K562 (cell line): Measurements from ENCODE around the gene KIF3A. TPM values are rescaled to one million over a fixed set of nuclear protein-coding genes. Genes with fewer than 3 reads are reported as not detected.

Source experiments
- CC2D1A ChIP-seq: fragments of 450-650 bp; IDR thresholded peaks from 2 replicates; pipeline ENCODE4 v1.6.1; 2017; ENCODE audit warnings: mild to moderate bottlenecking
- CGGBP1 ChIP-seq: fragments of 250-450 bp; sonication (Bioruptor Pico); IDR thresholded peaks from 2 replicates; pipeline ENCODE4 v1.9.0; 2021; ENCODE audit warnings: mild to moderate bottlenecking
- IRF9 ChIP-seq: fragments of 450-650 bp; IDR thresholded peaks from 2 replicates; pipeline ENCODE4 v1.6.1; 2016; ENCODE audit warnings: missing biosample characterization, missing genetic modification characterization
- KHSRP ChIP-seq: fragments of 450-650 bp; IDR thresholded peaks from 2 replicates; pipeline ENCODE4 v1.6.1; 2017
- PATZ1 ChIP-seq: fragments of 250-450 bp; sonication (Bioruptor Pico); IDR thresholded peaks from 2 replicates; pipeline ENCODE4 v1.5.0; 2020; ENCODE audit warnings: mild to moderate bottlenecking, borderline replicate concordance
- SUPT5H ChIP-seq: fragments of 450-650 bp; IDR thresholded peaks from 2 replicates; pipeline ENCODE4 v1.6.1; 2016
- TAF7 ChIP-seq: fragments of 450-650 bp; IDR thresholded peaks from 2 replicates; pipeline ENCODE4 v1.6.1; 2016; ENCODE audit warnings: missing genetic modification characterization, missing compliant biosample characterization
- polyA plus RNA-seq, 8 experiments: library from polyadenylated mRNA; depleted of rRNA in 4 of 8; stranded (reverse) in 5 of 8; unstranded in 3 of 8; fragments of >200 nt; fragmentation: Nextera tagmentation in 2 of 8; fragmentation: Illumina TruSeq in 1 of 8; extraction: Ambion mirVana in 2 of 8; extraction: Trizol in 1 of 8; gene quantifications; 2 replicates each; pipeline versions ENCODE4 v1.2.1 to v1.2.3, GENCODE V29; 2011 to 2014; ENCODE audit warnings: inconsistent platforms in 1 of 8, missing spikeins in 1 of 8
- total RNA-seq, 7 experiments: library from RNA; depleted of rRNA in 6 of 7; stranded (reverse); fragments of >200 nt in 6 of 7; fragmentation: Illumina TruSeq in 2 of 7; extraction: Trizol in 2 of 7; gene quantifications; 2 replicates each; pipeline versions ENCODE4 v1.2.1 to v1.2.3, GENCODE V29; 2011 to 2021; ENCODE audit warnings: low replicate concordance in 1 of 7
- TF ChIP-seq, protein P1 (sequence below), 2 experiments: fragments of 150-350 bp in 1 of 2; IDR thresholded peaks; 2 replicates each; pipeline ENCODE4 v1.6.1; 2012 to 2016; ENCODE audit warnings: low read depth in 2 of 2, low read length in 2 of 2, mild to moderate bottlenecking in 1 of 2, moderate library complexity in 1 of 2

The KIF3A gene
- total and polyA plus RNA-seq, 9 of the 15 experiments (the other 6 are each of a cell fraction or from before 2014, with no cell fraction given): 1.5 to 7.8 (median 6.0) TPM

GRCh38 chr5:132756542-132756941 lies 19.2 kb upstream of the KIF3A start (continued):
- TF ChIP-seq TAF7 (tag): no peak
- TF ChIP-seq SUPT5H: no peak
- TF ChIP-seq, protein P1, sequence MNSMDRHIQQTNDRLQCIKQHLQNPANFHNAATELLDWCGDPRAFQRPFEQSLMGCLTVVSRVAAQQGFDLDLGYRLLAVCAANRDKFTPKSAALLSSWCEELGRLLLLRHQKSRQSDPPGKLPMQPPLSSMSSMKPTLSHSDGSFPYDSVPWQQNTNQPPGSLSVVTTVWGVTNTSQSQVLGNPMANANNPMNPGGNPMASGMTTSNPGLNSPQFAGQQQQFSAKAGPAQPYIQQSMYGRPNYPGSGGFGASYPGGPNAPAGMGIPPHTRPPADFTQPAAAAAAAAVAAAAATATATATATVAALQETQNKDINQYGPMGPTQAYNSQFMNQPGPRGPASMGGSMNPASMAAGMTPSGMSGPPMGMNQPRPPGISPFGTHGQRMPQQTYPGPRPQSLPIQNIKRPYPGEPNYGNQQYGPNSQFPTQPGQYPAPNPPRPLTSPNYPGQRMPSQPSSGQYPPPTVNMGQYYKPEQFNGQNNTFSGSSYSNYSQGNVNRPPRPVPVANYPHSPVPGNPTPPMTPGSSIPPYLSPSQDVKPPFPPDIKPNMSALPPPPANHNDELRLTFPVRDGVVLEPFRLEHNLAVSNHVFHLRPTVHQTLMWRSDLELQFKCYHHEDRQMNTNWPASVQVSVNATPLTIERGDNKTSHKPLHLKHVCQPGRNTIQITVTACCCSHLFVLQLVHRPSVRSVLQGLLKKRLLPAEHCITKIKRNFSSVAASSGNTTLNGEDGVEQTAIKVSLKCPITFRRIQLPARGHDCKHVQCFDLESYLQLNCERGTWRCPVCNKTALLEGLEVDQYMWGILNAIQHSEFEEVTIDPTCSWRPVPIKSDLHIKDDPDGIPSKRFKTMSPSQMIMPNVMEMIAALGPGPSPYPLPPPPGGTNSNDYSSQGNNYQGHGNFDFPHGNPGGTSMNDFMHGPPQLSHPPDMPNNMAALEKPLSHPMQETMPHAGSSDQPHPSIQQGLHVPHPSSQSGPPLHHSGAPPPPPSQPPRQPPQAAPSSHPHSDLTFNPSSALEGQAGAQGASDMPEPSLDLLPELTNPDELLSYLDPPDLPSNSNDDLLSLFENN (IDR thresholded peaks at IDR 0.05; ENCODE audit: low read depth in 2 of 2, low read length in 2 of 2): no peak
- TF ChIP-seq PATZ1 (CRISPR knock-in tag): no peak
- no peak for TF ChIP-seq IRF9 (tag)
- TF ChIP-seq KHSRP: no peak
- no peak for TF ChIP-seq CGGBP1
- no peak for TF ChIP-seq CC2D1A
- TF ChIP-seq, all 486 proteins: peak for 0
